Small intestine (tissue), 16 donors: ENCODE results near the gene PIK3R5. TPM values are rescaled to one million over a fixed set of nuclear protein-coding genes. Genes with fewer than 3 reads are reported as not detected.

ENCODE experiments used
- DNase-seq, 2 donors: peaks; one replicate each; pipeline versions ENCODE4 v3.0.0 to v3.0.0-alpha.2; 2013
- FAIRE-seq: peaks from 2 replicates; lab custom pipeline; 2012; peaks lifted over from hg19 to GRCh38; lab: Jason Lieb, UNC
- H3K27ac ChIP-seq, 3 donors: one replicate each; pipeline ENCODE4 v1.5.1; 2013; ENCODE audit warnings: low read length in 2 of 3, mild to moderate bottlenecking in 2 of 3, control low read depth in 1 of 3, inconsistent platforms in 1 of 3, low read depth in 1 of 3, moderate library complexity in 1 of 3
- H3K27me3 ChIP-seq, 3 donors: one replicate each; pipeline ENCODE4 v1.6.1; 2013; ENCODE audit warnings: low read length in 3 of 3, inconsistent platforms in 1 of 3; ENCODE audit not compliant: control insufficient read depth in 3 of 3, insufficient read depth in 3 of 3
- H3K36me3 ChIP-seq, 3 donors: one replicate each; pipeline ENCODE4 v1.6.1; 2013; ENCODE audit warnings: low read length in 3 of 3, inconsistent platforms in 1 of 3, low read depth in 1 of 3, mild to moderate bottlenecking in 1 of 3, moderate library complexity in 1 of 3; ENCODE audit not compliant: control insufficient read depth in 3 of 3, insufficient read depth in 2 of 3
- H3K4me1 ChIP-seq, 3 donors: one replicate each; pipeline ENCODE4 v1.6.1; 2013; ENCODE audit warnings: low read length in 2 of 3, inconsistent platforms in 1 of 3, low read depth in 1 of 3, mild to moderate bottlenecking in 1 of 3, moderate library complexity in 1 of 3; ENCODE audit not compliant: control insufficient read depth in 3 of 3, insufficient read depth in 2 of 3
- H3K4me3 ChIP-seq, 3 donors: one replicate each; pipeline ENCODE4 v1.5.1; 2013; ENCODE audit warnings: low read length in 3 of 3, control low read depth in 1 of 3, inconsistent platforms in 1 of 3, low read depth in 1 of 3, mild to moderate bottlenecking in 1 of 3, moderate library complexity in 1 of 3
- H3K9me3 ChIP-seq, 2 donors: one replicate each; pipeline ENCODE4 v1.6.1; 2013; ENCODE audit warnings: low read depth in 1 of 2, low read length in 1 of 2; ENCODE audit not compliant: control insufficient read depth in 2 of 2, insufficient read depth in 1 of 2
- WGBS, 3 donors: extraction: QIAGEN DNeasy Blood & Tissue Kit; methylation state at CpG; one replicate each; pipeline ENCODE4 v1.1.7; 2013; 5-methylcytosine and 5-hydroxymethylcytosine counted together
- long read RNA-seq, 10 donors: transcript quantifications; one replicate each; lab custom pipeline, GENCODE V29; 2026
- polyA plus RNA-seq, 4 donors: library from polyadenylated mRNA; stranded (reverse) in 3 of 4; unstranded in 1 of 4; fragments of 200-250 nt in 3 of 4; fragments of 120-200 nt in 1 of 4; gene quantifications; one replicate each; pipeline versions ENCODE4 v1.2.1 to v1.2.3, GENCODE V29; 2013
- donor health status: healthy with polysubstance abuse.
- donor health status: control.
- donor health status: control.
- donor health status: Bipolar disorder and iron deficiency.
- donor health status: healthy.

The PIK3R5 gene
- polyA plus RNA-seq: 1 to 10 TPM; 1.3 to 4.6 (median 3.0) TPM
- long read RNA-seq, donor 1: 0 reads
- long read RNA-seq, donor 2: 0 reads
- long read RNA-seq, donor 3: 0 reads
- long read RNA-seq, donor 4: 0 reads
- long read RNA-seq, donor 5: 0 reads
- long read RNA-seq, donor 6, full-length matches to known transcripts: 1 of 1 reads
- long read RNA-seq, donor 6, partial matches to known transcripts: 0 of 1 reads
- long read RNA-seq, donor 6, other reads (novel, unspliced or antisense): 0 of 1 reads
- long read RNA-seq, donor 7: 0 reads
- long read RNA-seq, donor 8: 0 reads
- long read RNA-seq, donor 9: 0 reads
- long read RNA-seq, donor 10: 0 reads

- FAIRE-seq (no peak), DNase-seq (peak; percentile 63 to 72)
- Histone ChIP-seq H3K4me3 (peak within 1 kb of the TSS; percentile 37 to 58 (median 51)), H3K9me3 (peaks cover 0 to 2% of the 10 kb centered on the region in 2 donors), H3K4me1 (peaks cover 0 to 1% (median 0%) of the 10 kb centered on the region in 3 donors), H3K36me3 (no peaks in the 10 kb centered on the region), H3K27ac (peak within 1 kb of the TSS in 1 of 3 donors; percentile 88), H3K27me3 (peaks cover 0 to 28% (median 0%) of the 10 kb centered on the region in 3 donors)
- WGBS, 3 donors: 2 to 6% (median 6%) methylated on average over 44 to 72 of the region's 72 CpGs
Measured at GRCh38 chr17:8965394-8966168, at the start of gene PIK3R5. PIK3R5 (minus strand) TSS chr17:8965707; CDS start chr17:8911494, 54,213 bp downstream.

GRCh38 chr17:9011001-9011400 is 45.5 kb upstream of the PIK3R5 start:
- DNase-seq (no peak), FAIRE-seq (no peak)
- no peaks in the 10 kb centered on the region for H3K4me1 ChIP-seq
- WGBS, 3 donors: 92 to 93% (median 93%) methylated on average over 7 of the region's 7 CpGs
- H3K27ac ChIP-seq: no peak overlapping the region
- H3K27me3 ChIP-seq: peaks cover 0 to 27% (median 0%) of the 10 kb centered on the region in 3 donors
- no peak overlapping the region for H3K4me3 ChIP-seq
- no peaks in the 10 kb centered on the region for H3K36me3 ChIP-seq
- no peaks in the 10 kb centered on the region for H3K9me3 ChIP-seq

GRCh38 chr17:9009737-9010136 is 44.2 kb upstream of the PIK3R5 start:
- H3K9me3 ChIP-seq: no peaks in the 10 kb centered on the region
- H3K4me3 ChIP-seq: no peak overlapping the region
- no peaks in the 10 kb centered on the region for H3K36me3 ChIP-seq
- peaks cover 3 to 39% (median 6%) of the 10 kb centered on the region in 3 donors for H3K27me3 ChIP-seq
- no peak for DNase-seq
- no peak for FAIRE-seq
- no peak overlapping the region for H3K27ac ChIP-seq
- WGBS, 3 donors: 23 to 50% (median 28%) methylated on average over 6 of the region's 6 CpGs
- H3K4me1 ChIP-seq: no peaks in the 10 kb centered on the region

GRCh38 chr17:9009096-9009495 is 43.6 kb upstream of the PIK3R5 start:
- no peak overlapping the region for H3K4me3 ChIP-seq
- WGBS, 3 donors: 81 to 86% (median 83%) methylated on average over 4 of the region's 4 CpGs
- H3K27ac ChIP-seq: no peak overlapping the region
- no peaks in the 10 kb centered on the region for H3K36me3 ChIP-seq
- DNase-seq (no peak), FAIRE-seq (no peak)
- peaks cover 3 to 46% (median 12%) of the 10 kb centered on the region in 3 donors for H3K27me3 ChIP-seq
- H3K9me3 ChIP-seq: no peaks in the 10 kb centered on the region
- H3K4me1 ChIP-seq: no peaks in the 10 kb centered on the region

GRCh38 chr17:9007052-9007714 is 41.7 kb upstream of the PIK3R5 start:
- no peak for FAIRE-seq
- peaks cover 0 to 8% (median 3%) of the 10 kb centered on the region in 3 donors for H3K4me1 ChIP-seq
- H3K36me3 ChIP-seq: no peaks in the 10 kb centered on the region
- no peak overlapping the region for H3K4me3 ChIP-seq
- 90 to 96% (median 95%) methylated on average over 2 of the region's 2 CpGs for WGBS, 3 donors
- H3K27ac ChIP-seq: no peak overlapping the region
- peaks cover 10 to 58% (median 14%) of the 10 kb centered on the region in 3 donors for H3K27me3 ChIP-seq
- H3K9me3 ChIP-seq: no peaks in the 10 kb centered on the region
- no peak for DNase-seq

- Histone ChIP-seq H3K27me3 (peaks cover 10 to 64% (median 14%) of the 10 kb centered on the region in 3 donors), H3K27ac (no peak overlapping the region), H3K4me1 (peaks cover 0 to 8% (median 3%) of the 10 kb centered on the region in 3 donors), H3K4me3 (no peak overlapping the region), H3K9me3 (no peaks in the 10 kb centered on the region), H3K36me3 (no peaks in the 10 kb centered on the region)
- no peak for DNase-seq
- WGBS, 3 donors: 77 to 83% (median 81%) methylated on average over 7 of the region's 7 CpGs
- FAIRE-seq: no peak
Measured at GRCh38 chr17:9006175-9006767, 40.8 kb upstream of the PIK3R5 start.

- H3K9me3 ChIP-seq: no peaks in the 10 kb centered on the region
- DNase-seq (no peak), FAIRE-seq (no peak)
- no peaks in the 10 kb centered on the region for H3K36me3 ChIP-seq
- 70 to 77% (median 71%) methylated on average over 6 of the region's 6 CpGs for WGBS, 3 donors
- no peak overlapping the region for H3K4me3 ChIP-seq
- peaks cover 10 to 55% (median 14%) of the 10 kb centered on the region in 3 donors for H3K27me3 ChIP-seq
- H3K27ac ChIP-seq: no peak overlapping the region
- H3K4me1 ChIP-seq: peaks cover 0 to 8% (median 3%) of the 10 kb centered on the region in 3 donors
Measured at GRCh38 chr17:9004961-9005285, 39.4 kb upstream of the PIK3R5 start.
